Endothelial cell (in vitro differentiated cells): ENCODE data around the gene ETV3L. TPM values are rescaled to one million over a fixed set of nuclear protein-coding genes. Genes with fewer than 3 reads are reported as not detected.
"Not testable (repeated sequence)": the region's sequence is repeated elsewhere in the genome, so short reads cannot be mapped to it uniquely, and the experiment has no call there.

Experiments
- DNase-seq: peaks from one replicate; pipeline ENCODE4 v3.0.0; 2021; ENCODE audit warnings: low spot score
- H3K27ac Mint-ChIP-seq: one replicate; pipeline ENCODE4 v1.8.0; 2021; ENCODE audit warnings: mixed read lengths, inconsistent platforms; ENCODE audit not compliant: unreplicated experiment
- H3K27me3 Mint-ChIP-seq: one replicate; pipeline ENCODE4 v1.8.0; 2021; ENCODE audit warnings: mild to moderate bottlenecking, moderate library complexity, mixed read lengths, inconsistent platforms; ENCODE audit not compliant: unreplicated experiment
- H3K36me3 Mint-ChIP-seq: one replicate; pipeline ENCODE4 v1.8.0; 2021; ENCODE audit warnings: mild to moderate bottlenecking, low read depth, mixed read lengths, inconsistent platforms; ENCODE audit not compliant: unreplicated experiment
- H3K4me1 Mint-ChIP-seq: one replicate; pipeline ENCODE4 v1.8.0; 2021; ENCODE audit warnings: mild to moderate bottlenecking, mixed read lengths, inconsistent platforms; ENCODE audit not compliant: unreplicated experiment
- H3K4me3 Mint-ChIP-seq: one replicate; pipeline ENCODE4 v1.8.0; 2021; ENCODE audit warnings: mild to moderate bottlenecking, mixed read lengths, inconsistent platforms; ENCODE audit not compliant: unreplicated experiment
- H3K9me3 Mint-ChIP-seq: one replicate; pipeline ENCODE4 v1.8.0; 2021; ENCODE audit warnings: mixed read lengths, inconsistent platforms; ENCODE audit not compliant: unreplicated experiment
- CTCF ChIP-seq: fragments of 200-600 bp; sonication (generic); IDR thresholded peaks from one replicate; pipeline ENCODE4 v1.5.0; 2021; ENCODE audit warnings: antibody characterized with exemption; ENCODE audit not compliant: unreplicated experiment
- total RNA-seq: library from RNA; stranded (reverse); fragmentation: NEBNext Ultra II Directional; extraction: Animal tissue kit (Norgen Biotek cat#: 25700); gene quantifications from one replicate; pipeline ENCODE4 v1.2.1, GENCODE V29; 2021; ENCODE audit not compliant: unreplicated experiment

ETV3L gene
- total RNA-seq, 1 donor from 2014 or later = not detected

GRCh38 chr1:157103268-157103667 is 3.7 kb upstream of the ETV3L start:
- H3K27me3 Mint-ChIP-seq = peaks cover 8% of the 10 kb centered on the region
- H3K27ac Mint-ChIP-seq = no peak overlapping the region
- DNase-seq = no peak
- TF ChIP-seq CTCF = no peak
- H3K4me1 Mint-ChIP-seq = peaks cover 10% of the 10 kb centered on the region
- no peak overlapping the region for H3K4me3 Mint-ChIP-seq
- no peaks in the 10 kb centered on the region for H3K36me3 Mint-ChIP-seq
- H3K9me3 Mint-ChIP-seq = no peaks in the 10 kb centered on the region

- no peak for DNase-seq
- Mint-ChIP-seq H3K27ac (no peak overlapping the region), H3K36me3 (no peaks in the 10 kb centered on the region), H3K4me1 (peaks cover 8% of the 10 kb centered on the region), H3K4me3 (no peak overlapping the region), H3K27me3 (peaks cover 8% of the 10 kb centered on the region), H3K9me3 (no peaks in the 10 kb centered on the region)
- TF ChIP-seq CTCF = no peak
Observed at GRCh38 chr1:157101149-157101548, 1.5 kb upstream of the ETV3L start.

- not testable (repeated sequence) for H3K4me3 Mint-ChIP-seq, H3K9me3 Mint-ChIP-seq, H3K4me1 Mint-ChIP-seq, H3K36me3 Mint-ChIP-seq, DNase-seq, H3K27me3 Mint-ChIP-seq, H3K27ac Mint-ChIP-seq
Observed at GRCh38 chr1:157098987-157099632, 498 bp downstream of the ETV3L start.

- no peak overlapping the region for H3K27ac Mint-ChIP-seq
- peaks cover 3% of the 10 kb centered on the region for H3K4me1 Mint-ChIP-seq
- no peaks in the 10 kb centered on the region for H3K9me3 Mint-ChIP-seq
- H3K36me3 Mint-ChIP-seq = no peaks in the 10 kb centered on the region
- TF ChIP-seq CTCF = no peak
- DNase-seq = no peak
- H3K4me3 Mint-ChIP-seq = no peak overlapping the region
- peaks cover 6% of the 10 kb centered on the region for H3K27me3 Mint-ChIP-seq
Observed at GRCh38 chr1:157098519-157098918, 1.1 kb downstream of the ETV3L start.

GRCh38 chr1:157097692-157098091 is 1.9 kb downstream of the ETV3L start:
- Mint-ChIP-seq H3K36me3 (no peaks in the 10 kb centered on the region), H3K27me3 (peaks cover 6% of the 10 kb centered on the region), H3K27ac (no peak overlapping the region), H3K4me3 (no peak overlapping the region), H3K9me3 (no peaks in the 10 kb centered on the region), H3K4me1 (peaks cover 3% of the 10 kb centered on the region)
- no peak for DNase-seq
- no peak for TF ChIP-seq CTCF
